Stimulated activated CD8-positive, alpha-beta memory T cell treated with anti-CD3 and anti-CD28 coated beads, Interleukin-4, amount 100 ng/mL, for 48 hours (primary cell): ENCODE results near the gene ARHGAP10.

ENCODE experiments used
- DNase-seq: peaks from one replicate; pipeline ENCODE4 v3.0.0-alpha.2; 2020

ARHGAP10 gene

DNA sequence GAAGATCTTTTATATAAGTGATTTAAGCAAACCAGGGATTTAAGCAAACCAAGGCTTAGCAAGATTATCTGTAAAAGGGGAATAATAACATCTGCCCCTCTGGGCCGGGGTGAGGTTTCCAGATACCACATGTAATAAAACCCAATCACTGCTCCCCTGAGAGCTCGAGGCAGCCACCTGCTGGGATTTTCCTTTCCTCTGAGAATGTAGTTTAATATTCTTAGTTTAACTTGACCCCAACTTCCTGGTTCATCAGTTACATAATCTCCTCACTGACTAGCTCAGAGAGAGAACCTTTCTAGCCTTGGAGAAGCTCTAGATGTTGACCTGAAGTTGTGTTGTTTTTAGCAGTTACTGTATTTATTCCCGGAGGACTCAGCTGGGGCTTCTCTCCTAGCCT is 322.4 kb downstream of the ARHGAP10 start:
- no peak for DNase-seq

DNA sequence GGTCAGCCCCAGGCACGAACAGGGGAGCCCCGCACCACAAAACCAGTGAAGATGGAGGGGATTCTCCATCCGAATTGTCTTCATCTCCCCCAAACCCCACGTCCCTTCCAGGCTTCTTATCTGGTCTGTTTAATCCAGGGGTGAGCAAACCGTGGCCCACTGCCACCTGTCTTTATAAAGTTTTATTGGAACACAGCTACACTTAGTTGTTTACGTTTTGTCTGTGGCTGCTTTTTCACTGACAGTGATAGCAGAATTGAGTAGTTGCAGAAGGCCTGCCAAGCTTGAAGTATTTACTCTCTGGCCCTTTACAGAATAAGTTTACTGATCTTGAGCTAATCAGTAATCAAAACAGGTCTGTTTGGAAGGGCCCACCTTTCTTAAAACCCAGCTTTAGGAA is 324.0 kb downstream of the ARHGAP10 start:
- DNase-seq, result no peak

DNA sequence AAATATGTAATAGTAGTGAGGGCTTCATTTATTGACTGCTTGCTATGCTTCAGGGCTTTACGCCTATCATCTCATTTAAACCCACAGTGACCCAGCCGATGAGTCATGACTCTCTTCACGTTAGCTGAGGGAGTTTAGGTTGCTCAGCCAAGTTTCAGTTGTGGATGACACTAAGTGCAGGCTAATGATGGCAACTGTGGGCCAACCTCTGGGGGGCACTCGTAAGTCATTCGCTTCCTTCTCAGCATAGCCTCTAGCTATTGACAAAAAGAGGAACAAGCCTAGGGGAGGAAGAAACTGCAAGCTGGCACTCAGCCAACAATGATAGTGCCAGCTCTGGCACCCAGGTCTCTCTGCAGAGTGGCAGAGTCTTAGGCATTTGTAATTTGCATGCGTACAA is 325.0 kb downstream of the ARHGAP10 start:
- DNase-seq, result peak; percentile 81

DNA sequence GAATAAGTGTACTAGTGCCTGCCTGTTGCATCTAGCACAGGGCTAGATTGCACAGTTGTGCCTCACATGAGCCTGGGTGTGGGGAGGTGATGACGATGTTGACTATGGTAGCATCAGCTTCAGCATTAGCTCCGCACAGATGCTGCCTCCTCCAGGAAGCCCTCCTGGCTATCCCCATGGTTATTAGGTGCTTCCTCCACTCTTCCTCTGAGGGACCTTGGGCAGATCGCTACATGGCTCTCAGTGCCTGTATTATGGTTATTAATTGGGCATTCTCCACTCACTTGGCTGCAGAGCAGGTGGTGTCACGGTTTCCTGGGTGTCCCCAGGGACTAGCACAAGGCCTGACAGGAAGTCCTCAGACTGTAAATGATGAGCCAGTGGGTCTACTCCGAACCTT is 325.6 kb downstream of the ARHGAP10 start:
- no peak for DNase-seq

DNA sequence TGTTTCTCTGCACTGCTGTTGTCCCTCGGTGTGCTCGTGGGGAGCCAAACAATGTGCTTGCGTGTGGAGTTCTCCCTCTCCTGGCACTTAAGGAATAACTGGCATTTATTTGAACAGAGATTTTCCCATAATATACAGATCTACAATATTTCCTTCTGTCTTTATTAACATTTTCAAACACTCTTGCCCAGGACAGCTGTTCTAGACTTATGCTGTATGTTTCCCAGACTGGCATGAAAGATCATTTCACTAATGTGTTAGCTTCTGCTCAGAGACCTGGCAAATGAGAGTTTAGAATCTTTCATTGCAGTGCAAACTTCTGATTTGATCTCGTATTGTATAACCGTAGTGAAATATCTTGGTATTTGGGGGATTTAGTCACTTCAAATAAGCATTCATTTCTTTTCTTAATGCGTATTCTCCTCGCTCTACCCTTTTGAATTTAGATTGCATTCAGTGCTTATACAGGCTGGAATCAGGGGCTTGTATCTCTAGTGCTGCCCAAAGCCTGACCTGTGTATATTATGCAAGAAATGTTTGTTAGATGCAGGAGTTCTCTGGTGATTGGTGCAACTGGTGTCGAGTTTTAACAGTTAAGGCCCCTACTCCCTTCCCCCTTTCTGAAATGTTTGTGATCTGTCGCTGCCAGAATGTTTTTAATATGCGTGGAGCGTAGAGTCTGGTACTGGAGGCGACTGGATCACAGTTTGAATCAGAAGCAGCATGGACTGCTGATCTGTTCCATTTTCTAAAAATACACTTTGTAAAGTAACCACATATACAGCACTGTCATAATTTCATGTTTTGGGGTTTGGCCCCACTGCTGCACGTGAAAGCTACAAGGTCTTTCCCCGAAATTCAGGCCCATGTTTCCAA is 326.3 kb downstream of the ARHGAP10 start:
- no peak for DNase-seq

DNA sequence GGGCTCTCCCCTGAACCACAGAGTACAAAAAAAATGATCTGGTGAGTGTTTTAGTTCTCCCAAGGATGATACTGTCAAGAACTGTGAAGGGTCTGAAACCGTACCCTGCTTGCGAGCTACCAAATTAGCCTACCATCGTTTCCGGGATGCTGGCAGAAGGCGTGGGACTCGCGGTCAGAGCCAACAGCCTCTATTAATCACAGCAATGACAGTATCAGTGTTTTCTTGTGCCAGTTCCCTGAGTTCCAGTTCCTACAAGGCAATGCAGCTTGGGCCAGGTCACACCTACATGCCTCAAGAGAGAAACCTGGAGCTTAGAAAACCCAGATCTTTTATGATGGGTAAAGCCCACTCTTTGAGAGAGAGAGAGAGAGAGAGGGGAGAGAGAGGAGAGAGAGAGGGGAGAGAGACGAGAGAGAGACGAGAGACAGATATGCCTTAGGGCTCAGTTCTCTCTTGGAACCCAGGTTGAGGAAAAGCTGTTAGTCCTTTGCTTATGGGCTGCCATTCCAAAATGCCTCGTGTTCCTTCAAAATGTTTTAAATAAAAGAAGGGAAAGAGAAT is 327.8 kb downstream of the ARHGAP10 start:
- no peak for DNase-seq

DNA sequence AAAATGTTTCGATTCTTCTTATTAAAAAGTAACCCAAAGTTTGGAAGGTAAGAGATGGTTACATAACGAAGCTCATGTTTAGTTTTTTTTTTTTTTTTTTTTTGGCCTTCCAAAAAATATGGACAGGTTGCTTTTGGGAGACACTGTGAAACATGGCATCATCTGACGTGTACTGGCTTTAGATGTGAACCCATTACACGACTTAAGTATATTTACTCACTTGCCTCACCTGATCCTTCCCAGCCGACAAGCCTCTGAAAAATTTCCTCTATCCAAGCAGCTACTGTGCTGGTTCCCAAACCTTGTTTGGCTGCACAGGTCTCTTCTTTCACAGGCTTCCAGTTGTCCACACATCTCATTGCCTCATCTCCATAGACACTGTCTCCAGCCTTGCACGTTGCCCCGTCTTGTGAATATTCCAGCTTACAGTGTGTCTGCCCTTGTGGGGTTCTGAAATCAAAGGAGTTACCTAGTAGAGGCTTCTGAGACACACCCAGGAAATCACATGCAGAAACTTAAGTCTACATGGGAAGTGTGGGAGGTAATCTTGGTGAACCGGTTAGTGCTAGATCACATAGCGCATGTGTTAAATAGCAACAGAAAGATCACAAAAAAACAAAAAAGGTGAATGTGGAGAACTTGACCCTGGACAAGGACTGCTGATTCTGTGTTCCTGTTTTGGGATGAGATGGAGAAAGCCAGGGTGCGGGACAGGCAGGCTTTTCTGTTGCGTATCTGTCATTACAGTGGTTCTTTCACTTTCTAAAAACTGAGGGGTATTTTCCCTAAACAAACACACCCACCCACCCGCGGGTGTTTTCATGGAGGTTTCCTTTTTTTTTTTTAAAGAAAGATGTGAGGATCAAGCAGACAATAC is 328.6 kb downstream of the ARHGAP10 start:
- DNase-seq, result no peak

DNA sequence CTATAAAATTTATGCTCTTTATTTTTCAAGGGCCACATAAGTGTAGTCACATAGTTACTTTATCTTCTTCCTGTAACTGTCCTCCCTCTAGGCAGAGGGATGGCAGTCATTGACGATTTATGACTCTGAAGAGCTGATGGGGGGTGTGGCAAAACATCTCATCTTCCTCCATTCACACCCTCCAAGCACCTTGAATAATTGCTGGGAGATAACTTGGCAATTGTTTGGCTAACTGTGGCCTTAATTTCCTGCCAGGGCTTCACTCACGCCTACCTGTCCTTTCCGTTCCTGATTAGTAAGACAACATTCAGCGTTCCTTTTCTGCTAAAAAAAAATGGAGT is 329.2 kb downstream of the ARHGAP10 start:
- DNase-seq, result no peak

DNA sequence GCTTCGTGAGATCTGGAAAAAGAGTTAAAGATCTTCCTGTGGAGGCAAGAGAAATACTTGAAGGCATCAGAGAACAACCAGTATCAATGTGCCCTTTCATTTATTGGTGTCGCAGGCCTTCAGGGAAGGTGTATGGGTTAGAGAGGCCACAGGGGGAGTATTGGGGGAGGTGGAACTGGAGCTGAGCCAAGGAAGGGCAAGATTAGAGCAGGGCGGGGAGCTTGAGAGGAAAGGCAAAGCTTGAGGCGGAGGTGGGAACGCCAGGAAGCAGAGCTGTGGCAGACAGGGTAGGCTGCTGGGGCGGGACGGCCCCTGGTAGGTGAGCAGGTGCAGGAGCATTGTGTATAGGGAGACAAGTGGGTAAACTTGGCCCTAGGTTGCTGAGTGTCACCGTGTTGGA is 329.9 kb downstream of the ARHGAP10 start:
- no peak for DNase-seq

DNA sequence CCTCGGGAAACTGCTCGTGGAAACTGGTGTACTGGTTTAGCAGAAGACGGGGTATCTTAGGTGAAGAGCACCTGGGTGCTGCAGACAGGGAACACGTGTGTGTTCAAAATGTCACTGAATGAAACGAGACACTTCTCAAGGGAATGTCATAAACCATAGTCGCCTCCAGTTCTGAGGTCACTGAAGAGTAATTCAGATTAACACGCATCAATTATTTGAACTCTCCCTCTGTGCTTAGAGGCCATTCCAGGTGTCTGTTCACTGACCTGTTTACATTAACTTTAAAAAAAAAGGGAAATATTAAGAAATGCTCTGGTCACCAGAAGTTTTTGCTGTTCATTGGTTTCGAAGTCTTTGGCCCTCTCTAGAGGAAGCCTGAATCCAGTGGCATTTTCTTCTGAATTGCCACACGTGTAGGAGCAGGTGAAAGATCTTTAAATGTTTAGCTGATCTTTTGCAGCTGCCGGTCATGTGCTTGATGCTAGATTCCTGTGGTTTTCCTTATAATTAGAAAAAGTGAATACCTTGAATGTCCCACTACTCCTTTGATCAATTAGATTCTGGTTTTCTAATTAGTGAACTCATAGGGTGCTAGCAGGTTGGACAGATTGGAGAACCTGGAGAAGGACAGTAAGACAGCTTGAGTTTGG is 330.5 kb downstream of the ARHGAP10 start:
- DNase-seq, result no peak

DNA sequence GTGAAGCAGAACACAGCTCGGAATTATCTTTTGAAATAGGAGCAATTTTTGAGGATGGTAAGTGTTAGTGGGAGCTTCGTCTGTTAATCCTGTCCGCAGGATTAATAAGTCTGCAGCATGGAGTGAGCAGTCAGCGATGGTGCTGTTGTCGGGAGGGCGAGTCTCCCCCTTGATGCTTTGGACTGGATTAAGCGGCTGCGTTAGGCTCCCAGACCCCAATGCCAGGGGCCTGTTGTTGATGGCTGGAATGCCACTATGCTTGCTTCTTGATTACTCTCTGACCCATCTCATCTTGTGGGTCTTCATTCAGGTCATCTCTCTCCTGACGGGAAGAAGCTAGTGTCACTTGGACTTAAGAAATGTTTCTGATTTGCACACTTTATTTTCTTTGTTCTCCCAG is 332.6 kb downstream of the ARHGAP10 start:
- DNase-seq, result no peak

DNA sequence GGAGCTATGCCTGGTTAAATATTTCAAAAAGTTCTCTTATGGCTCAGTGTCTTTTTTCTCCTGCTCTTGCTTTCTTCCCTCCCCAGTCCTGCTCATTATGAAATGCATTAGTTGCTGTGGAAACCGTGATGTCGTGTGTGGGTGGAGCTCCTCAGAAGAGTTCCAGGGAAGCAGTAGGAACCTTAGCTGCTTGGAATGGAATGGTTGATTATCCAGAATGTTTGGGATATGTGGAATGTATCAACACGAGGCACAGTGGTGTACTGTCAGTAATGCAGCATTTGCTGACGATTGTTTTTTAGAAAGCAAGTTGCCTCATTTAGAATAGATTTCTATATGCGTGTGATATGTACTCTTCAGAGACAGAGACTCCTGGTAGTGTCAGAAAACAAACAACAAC is 333.2 kb downstream of the ARHGAP10 start:
- DNase-seq, result no peak

DNA sequence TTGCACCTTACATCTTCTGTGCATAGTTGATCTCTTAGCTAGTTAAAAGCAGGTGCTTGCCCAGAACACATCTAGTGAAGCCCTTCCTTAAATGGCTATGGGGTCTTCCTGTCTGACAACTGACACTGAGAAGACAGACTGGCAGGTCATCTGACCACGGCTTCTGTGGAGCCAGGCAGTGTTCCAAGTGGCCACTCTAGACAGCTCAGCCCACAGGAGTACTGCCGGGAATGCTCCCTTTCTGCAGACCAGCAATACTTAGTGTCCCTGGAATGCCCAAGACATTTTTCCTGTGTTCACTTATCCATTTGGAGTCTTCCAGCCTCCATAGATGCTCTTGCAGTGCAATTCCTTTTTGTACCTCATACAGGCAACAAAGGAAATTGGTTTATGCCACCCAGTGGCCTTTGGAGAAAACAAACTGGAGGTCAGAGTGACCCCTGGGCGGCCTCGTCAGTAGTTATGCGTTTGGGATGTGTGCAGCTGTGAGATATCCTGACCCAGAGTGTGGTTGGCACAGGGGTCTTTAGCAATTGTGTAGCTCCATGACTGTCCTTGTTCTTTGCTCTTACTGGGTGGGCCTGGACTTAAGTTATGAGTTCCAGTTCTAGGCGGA is 335.5 kb downstream of the ARHGAP10 start:
- no peak for DNase-seq

DNA sequence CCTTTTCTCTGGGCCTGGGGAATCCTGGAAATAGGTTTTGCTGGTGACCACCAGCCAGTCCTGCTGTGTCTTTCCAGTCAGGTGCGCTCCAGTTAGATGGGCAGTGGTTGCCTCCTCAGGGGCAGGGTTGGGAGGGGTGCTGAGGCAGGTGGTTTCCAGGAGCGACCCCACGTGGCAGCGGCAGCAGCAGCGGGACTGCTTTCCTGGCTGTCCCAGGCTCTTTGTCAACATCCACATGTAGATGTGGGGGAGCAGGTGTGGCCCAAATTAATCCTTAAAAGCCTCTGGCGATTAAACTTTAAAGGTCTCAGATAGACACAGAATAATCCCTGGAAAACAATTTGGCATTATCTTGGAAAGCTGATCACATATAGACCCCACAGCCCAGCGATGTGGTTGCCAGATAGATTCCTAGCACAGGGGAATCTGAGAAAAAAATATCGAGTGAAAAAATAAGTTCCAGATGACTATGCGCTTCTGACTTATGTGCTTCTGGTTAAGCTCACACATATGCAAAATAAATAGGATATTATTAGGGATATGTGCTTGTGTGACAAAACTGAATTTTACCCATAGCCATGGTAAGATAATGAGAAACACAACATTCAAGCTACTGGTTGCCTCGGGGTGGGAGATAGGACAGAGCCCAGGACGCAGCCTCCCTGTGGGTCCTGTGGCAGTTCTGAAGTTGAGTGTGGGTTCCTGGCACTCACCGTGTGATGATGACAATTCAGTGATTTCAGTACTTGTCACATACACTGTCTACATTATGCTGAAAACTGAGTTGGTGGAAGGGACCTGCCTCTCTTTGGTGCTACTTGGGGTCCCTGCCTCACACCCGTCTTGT is 336.4 kb downstream of the ARHGAP10 start:
- DNase-seq, result no peak

DNA sequence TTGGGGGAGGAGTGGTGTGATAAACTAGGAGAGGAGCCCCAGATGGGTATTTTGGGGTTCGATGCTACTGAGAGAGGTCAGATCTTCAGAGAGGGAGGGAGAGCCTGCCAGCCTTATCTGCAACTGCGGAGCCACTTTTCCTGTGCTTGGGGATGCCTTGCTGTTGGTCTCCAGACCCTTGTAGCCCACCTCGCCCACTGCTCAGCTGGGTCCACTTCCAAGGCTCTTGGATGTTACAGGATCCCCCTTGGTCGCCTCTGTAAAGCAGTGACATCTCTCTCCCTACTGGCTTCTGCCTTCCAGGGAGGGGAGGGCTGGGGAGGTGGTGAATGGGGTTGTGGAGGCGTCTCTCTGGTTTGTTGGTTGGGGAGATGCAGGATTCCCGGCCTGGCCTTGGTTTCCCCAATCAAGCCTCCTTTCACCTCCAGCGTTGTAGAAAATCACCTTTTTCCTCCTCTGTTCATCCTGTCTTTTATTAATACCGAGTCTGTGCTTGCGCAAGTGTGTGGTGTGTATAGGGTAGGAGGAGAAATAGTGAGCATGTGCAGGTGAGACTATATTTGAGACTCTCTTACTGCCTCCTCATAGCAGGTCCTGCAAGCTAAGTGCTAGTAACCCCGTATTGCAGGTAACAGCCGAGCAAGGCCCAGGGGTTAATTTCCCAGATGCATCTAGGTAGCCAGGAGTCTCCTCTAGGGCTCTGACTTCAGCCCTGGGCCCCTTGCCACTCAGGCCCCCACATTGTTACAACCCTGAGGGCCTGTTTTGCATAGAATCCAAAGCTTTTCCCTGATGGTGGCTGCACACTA is 337.4 kb downstream of the ARHGAP10 start:
- DNase-seq, result no peak

DNA sequence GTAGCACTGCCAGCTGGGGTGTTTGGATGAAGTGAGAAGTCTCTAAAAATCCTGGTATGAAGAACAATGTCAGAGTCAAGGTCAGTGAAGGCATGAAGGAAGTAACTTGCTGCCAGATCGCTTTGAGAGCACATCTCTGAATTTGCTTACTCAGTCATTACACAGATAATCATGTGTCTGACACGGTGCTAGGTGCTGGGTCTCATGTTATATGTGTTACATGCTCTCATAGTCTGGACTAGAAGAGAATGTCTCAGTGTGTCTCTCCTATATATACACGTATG is 337.9 kb downstream of the ARHGAP10 start:
- DNase-seq, result no peak

DNA sequence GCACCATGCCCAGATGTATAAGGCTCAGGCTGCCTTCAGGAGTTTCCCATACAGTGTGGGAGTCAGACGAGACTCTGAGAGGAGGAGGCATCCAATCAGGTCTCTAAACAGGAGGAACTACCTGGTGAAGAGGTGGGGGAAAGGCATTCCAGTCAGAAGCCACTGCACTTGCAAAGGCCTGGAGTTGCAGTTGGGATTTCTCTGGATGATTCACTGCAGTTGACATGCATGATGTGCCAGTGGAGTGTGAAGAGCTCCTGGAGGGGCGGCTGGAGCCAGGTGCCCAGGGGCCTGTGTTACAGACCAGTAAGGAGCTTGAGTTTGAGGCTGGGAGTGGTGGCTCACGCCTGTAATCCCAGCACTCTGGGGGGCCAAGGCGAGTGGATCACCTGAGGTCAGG is 339.1 kb downstream of the ARHGAP10 start:
- no peak for DNase-seq

DNA sequence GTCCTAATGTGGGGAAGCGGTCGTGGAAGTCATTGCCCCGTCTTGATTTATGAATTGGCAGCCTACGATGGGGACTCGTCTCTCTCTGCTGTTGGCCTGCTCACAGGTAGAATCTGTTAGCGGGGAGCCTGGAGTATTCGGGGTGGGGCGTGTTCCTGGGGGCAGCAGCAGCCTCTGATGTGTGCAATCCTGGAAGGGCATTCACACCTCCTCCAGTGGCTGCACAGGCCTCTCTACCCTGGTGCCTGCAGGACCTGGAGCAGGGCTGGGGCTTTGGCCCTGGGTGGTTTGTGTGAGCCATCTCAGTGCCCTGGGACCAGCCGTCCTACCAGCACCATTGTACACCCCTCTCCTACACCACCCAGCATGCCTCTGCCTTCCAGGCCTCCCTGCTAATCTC is 340.9 kb downstream of the ARHGAP10 start:
- no peak for DNase-seq

DNA sequence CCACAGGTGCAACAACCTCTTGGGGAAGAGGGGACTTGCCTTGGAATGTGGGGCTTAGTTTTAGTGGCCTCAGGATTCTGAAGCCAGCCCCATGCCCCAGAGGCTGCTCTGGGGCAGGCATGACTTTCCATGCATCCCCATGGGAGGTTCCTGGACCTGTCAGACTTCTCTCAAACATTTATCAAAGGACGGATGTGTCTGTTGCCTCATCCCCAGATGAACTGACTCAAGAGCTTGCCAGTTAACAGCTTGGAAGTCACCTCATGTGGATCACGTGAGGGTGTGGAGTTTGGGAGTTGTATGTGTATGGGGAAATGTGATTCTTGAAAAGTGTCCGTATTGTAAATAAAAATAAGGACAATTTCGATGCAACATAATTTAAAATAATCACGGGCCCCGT is 341.5 kb downstream of the ARHGAP10 start:
- DNase-seq, result no peak

DNA sequence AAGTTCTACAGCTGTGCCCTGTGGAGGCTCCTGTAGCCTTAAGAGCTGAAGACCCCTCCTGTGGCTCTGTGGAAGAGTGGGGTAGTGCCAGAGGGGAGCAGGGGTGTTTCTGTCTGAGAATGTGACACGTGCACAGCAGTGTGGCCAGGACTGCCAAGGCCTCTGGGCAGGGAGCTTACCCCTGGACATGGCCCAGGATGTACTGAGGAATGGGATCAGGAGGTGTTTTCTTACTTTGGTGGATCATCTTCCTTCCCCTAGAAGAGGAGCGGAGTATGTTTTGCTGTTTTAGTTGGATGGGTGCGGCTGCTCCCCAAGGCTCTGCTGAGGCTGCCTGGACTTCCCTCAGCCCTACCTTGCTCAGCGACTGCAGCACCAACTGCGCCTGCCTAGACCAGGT is 342.6 kb downstream of the ARHGAP10 start:
- DNase-seq, result no peak

DNA sequence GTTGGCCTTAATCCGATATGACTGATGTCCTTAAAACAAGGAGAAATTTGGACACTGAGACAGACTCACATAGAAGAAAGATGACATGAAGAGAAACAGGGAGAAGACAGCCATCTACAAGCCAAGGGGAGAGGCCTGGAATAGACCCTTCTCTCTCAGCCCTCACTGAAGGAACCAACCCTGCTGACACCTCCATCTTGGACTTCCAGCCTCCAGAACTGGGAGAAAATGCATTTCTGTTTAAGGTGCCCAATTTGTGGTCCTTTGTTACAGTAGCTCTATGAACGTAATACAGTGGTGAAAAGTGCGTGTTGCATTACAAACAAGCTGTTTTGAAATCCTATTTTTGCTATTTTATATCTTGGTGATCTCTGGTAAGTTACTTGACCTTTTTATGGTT is 343.6 kb downstream of the ARHGAP10 start:
- no peak for DNase-seq
